Measurements from ENCODE around the gene ZNRF2. TPM values are rescaled to one million over a fixed set of nuclear protein-coding genes. Genes with fewer than 3 reads are reported as not detected.
"Not testable (repeated sequence)": the region's sequence is repeated elsewhere in the genome, so short reads cannot be mapped to it uniquely, and the experiment has no call there.

Gene ZNRF2
- total RNA-seq, 1 experiment from 2014 or later: 25.8 TPM

GRCh38 chr7:30290317-30290716, 5.9 kb downstream of the ZNRF2 start:
- peak overlapping the region; percentile 68 for H3K27ac Mint-ChIP-seq (ENCODE audit: unreplicated experiment)
- H3K4me3 Mint-ChIP-seq (ENCODE audit: low read depth, unreplicated experiment): peak overlapping the region; percentile 86
- peaks cover 54% of the 10 kb centered on the region for H3K4me1 Mint-ChIP-seq (ENCODE audit: low read depth, unreplicated experiment)
- not testable (repeated sequence) for BruUV-seq (replicated peaks); H3K9me3 Mint-ChIP-seq (ENCODE audit: low read depth, unreplicated experiment); H3K27me3 Mint-ChIP-seq (ENCODE audit: unreplicated experiment)
- intact Hi-C loops (cut with micrococcal nuclease; ENCODE audit: unreplicated experiment): loop anchor here (5.0 kb wide), 2 partner anchors 37 to 57 kb away; no protein-coding TSS in a partner anchor
- peak; percentile 61 for DNase-seq
- CTCF ChIA-PET: interaction anchor here (1.1 to 1.6 kb wide), 2 partner anchors 12 to 125 kb away, joined by 3 to 5 read pairs; no protein-coding TSS in a partner anchor
- H3K36me3 Mint-ChIP-seq (ENCODE audit: insufficient read depth, unreplicated experiment): peaks cover 22% of the 10 kb centered on the region

- CTCF ChIA-PET: not testable (repeated sequence)
Measured at GRCh38 chr7:30292416-30293038, 8.1 kb downstream of the ZNRF2 start.

GRCh38 chr7:30296304-30296703, 11.9 kb downstream of the ZNRF2 start:
- intact Hi-C loops (cut with micrococcal nuclease; ENCODE audit: unreplicated experiment); H3K27ac Mint-ChIP-seq (ENCODE audit: unreplicated experiment); H3K9me3 Mint-ChIP-seq (ENCODE audit: low read depth, unreplicated experiment); H3K36me3 Mint-ChIP-seq (ENCODE audit: insufficient read depth, unreplicated experiment); DNase-seq; BruUV-seq (replicated peaks); H3K27me3 Mint-ChIP-seq (ENCODE audit: unreplicated experiment); H3K4me3 Mint-ChIP-seq (ENCODE audit: low read depth, unreplicated experiment): not testable (repeated sequence)
- peaks cover 43% of the 10 kb centered on the region for H3K4me1 Mint-ChIP-seq (ENCODE audit: low read depth, unreplicated experiment)
- CTCF ChIA-PET: interaction anchor here (1.3 kb wide), 1 partner anchor 26 kb away, joined by 4 read pairs; no protein-coding TSS in a partner anchor

More at GRCh38 chr7:30292416-30293038, 8.1 kb downstream of the ZNRF2 start:
- H3K9me3 Mint-ChIP-seq (ENCODE audit: low read depth, unreplicated experiment); BruUV-seq (replicated peaks); H3K36me3 Mint-ChIP-seq (ENCODE audit: insufficient read depth, unreplicated experiment); H3K4me3 Mint-ChIP-seq (ENCODE audit: low read depth, unreplicated experiment); DNase-seq; H3K27ac Mint-ChIP-seq (ENCODE audit: unreplicated experiment); H3K27me3 Mint-ChIP-seq (ENCODE audit: unreplicated experiment): not testable (repeated sequence)
- intact Hi-C loops (cut with micrococcal nuclease; ENCODE audit: unreplicated experiment): loop anchor here (5.0 kb wide), 2 partner anchors 35 to 55 kb away; no protein-coding TSS in a partner anchor
- H3K4me1 Mint-ChIP-seq (ENCODE audit: low read depth, unreplicated experiment): peaks cover 62% of the 10 kb centered on the region

GRCh38 chr7:30297499-30297898, 13.1 kb downstream of the ZNRF2 start:
- H3K27ac Mint-ChIP-seq (ENCODE audit: unreplicated experiment); H3K27me3 Mint-ChIP-seq (ENCODE audit: unreplicated experiment); intact Hi-C loops (cut with micrococcal nuclease; ENCODE audit: unreplicated experiment); CTCF ChIA-PET; H3K36me3 Mint-ChIP-seq (ENCODE audit: insufficient read depth, unreplicated experiment); BruUV-seq (replicated peaks); DNase-seq; H3K4me3 Mint-ChIP-seq (ENCODE audit: low read depth, unreplicated experiment); H3K9me3 Mint-ChIP-seq (ENCODE audit: low read depth, unreplicated experiment): not testable (repeated sequence)
- peaks cover 33% of the 10 kb centered on the region for H3K4me1 Mint-ChIP-seq (ENCODE audit: low read depth, unreplicated experiment)

GRCh38 chr7:30298409-30298808, 14.0 kb downstream of the ZNRF2 start:
- H3K4me1 Mint-ChIP-seq (ENCODE audit: low read depth, unreplicated experiment): peaks cover 27% of the 10 kb centered on the region
- CTCF ChIA-PET; DNase-seq; BruUV-seq (replicated peaks); H3K27ac Mint-ChIP-seq (ENCODE audit: unreplicated experiment); H3K9me3 Mint-ChIP-seq (ENCODE audit: low read depth, unreplicated experiment); H3K27me3 Mint-ChIP-seq (ENCODE audit: unreplicated experiment); H3K4me3 Mint-ChIP-seq (ENCODE audit: low read depth, unreplicated experiment); intact Hi-C loops (cut with micrococcal nuclease; ENCODE audit: unreplicated experiment); H3K36me3 Mint-ChIP-seq (ENCODE audit: insufficient read depth, unreplicated experiment): not testable (repeated sequence)

- Mint-ChIP-seq H3K36me3 (ENCODE audit: insufficient read depth, unreplicated experiment) (no peaks in the 10 kb centered on the region), H3K4me3 (ENCODE audit: low read depth, unreplicated experiment) (no peak overlapping the region), H3K4me1 (ENCODE audit: low read depth, unreplicated experiment) (peaks cover 38% of the 10 kb centered on the region), H3K27me3 (ENCODE audit: unreplicated experiment) (no peaks in the 10 kb centered on the region), H3K9me3 (ENCODE audit: low read depth, unreplicated experiment) (no peaks in the 10 kb centered on the region), H3K27ac (ENCODE audit: unreplicated experiment) (no peak overlapping the region)
- BruUV-seq (replicated peaks): no TSS peak
- DNase-seq: no peak
- intact Hi-C loops (cut with micrococcal nuclease; ENCODE audit: unreplicated experiment): no loop called here
- CTCF ChIA-PET: interaction anchor here (0.5 to 1.8 kb wide), 2 partner anchors 11 to 72 kb away, joined by 5 to 10 read pairs; no protein-coding TSS in a partner anchor
- TF ChIP-seq CTCF (IDR thresholded peaks at IDR 0.05; ENCODE audit: unreplicated experiment): no peak
Measured at GRCh38 chr7:30301751-30302150, 17.4 kb downstream of the ZNRF2 start.

Data from Calu3 (cell line).